ENCODE data around the gene ASB18.

DNA sequence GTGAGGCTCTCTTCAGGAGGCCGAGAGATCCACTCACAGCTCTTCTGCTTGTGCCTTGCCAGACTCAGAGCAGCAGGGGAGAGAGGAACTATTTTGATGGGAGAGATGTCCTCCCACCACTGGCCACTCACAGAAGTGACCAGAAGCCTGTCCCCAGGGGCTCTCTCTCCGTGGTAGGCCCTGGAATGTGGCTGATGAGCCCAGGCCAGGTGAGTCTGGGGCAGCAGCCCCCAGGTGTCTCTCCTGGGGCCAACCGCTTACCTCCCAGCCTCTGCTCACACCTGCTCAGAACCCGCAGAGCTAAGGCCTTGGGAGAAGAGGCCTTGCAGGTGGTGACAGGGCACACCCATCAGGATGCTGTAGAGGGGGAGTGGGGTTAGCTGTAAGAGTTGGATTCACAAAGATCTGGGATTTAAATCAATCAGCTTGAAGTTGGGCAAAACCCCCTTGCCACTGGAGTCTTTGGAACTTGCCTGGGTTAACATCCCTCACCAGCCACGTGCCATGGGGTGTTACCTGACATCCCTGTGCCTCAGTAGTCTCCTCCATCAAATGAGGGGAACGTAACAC, 29.1 kb upstream of the ASB18 start:
- TF ChIP-seq, protein P1, sequence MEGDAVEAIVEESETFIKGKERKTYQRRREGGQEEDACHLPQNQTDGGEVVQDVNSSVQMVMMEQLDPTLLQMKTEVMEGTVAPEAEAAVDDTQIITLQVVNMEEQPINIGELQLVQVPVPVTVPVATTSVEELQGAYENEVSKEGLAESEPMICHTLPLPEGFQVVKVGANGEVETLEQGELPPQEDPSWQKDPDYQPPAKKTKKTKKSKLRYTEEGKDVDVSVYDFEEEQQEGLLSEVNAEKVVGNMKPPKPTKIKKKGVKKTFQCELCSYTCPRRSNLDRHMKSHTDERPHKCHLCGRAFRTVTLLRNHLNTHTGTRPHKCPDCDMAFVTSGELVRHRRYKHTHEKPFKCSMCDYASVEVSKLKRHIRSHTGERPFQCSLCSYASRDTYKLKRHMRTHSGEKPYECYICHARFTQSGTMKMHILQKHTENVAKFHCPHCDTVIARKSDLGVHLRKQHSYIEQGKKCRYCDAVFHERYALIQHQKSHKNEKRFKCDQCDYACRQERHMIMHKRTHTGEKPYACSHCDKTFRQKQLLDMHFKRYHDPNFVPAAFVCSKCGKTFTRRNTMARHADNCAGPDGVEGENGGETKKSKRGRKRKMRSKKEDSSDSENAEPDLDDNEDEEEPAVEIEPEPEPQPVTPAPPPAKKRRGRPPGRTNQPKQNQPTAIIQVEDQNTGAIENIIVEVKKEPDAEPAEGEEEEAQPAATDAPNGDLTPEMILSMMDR (IDR thresholded peaks at IDR 0.05) = no peak
- TF ChIP-seq POLR2A (IDR thresholded peaks at IDR 0.05) = no peak

Data from uterus (tissue), 2 donors.